GM10847 (cell line): Measurements from ENCODE around the gene TARS3.

Source experiments
- POLR2A ChIP-seq: IDR thresholded peaks from 2 replicates; pipeline ENCODE4 v1.6.1; 2011; ENCODE audit not compliant: insufficient read length; ENCODE audit errors: extremely low read depth

The TARS3 gene

DNA sequence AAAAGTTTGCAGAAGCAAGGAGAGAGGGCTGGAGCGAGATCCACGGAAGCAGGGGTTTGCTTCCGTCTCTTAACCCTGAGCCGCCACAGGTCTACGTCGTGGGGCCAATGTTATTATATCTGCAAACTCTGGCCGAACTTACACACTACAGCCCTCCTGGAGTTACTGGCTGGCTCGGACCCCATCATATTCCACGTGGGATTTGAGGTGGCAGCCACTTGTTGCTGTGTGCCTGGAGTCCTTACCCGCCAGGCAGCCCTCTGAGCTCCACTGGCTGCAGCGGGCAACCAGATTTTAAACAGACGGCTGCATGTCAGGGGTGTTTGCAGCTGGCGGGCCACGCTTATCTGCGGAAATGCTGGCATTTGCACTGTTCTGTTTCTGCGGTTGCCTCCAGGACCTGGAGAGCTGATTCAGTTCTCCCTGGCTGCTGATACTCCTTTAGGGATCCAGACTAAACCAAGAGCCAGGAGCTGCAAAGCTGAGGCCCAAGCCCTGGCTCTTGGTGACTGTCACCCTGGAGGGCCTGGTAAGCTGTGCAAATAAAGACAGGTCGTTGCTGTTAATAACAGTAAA is 106.8 kb downstream of the TARS3 start:
- no peak for TF ChIP-seq POLR2A

DNA sequence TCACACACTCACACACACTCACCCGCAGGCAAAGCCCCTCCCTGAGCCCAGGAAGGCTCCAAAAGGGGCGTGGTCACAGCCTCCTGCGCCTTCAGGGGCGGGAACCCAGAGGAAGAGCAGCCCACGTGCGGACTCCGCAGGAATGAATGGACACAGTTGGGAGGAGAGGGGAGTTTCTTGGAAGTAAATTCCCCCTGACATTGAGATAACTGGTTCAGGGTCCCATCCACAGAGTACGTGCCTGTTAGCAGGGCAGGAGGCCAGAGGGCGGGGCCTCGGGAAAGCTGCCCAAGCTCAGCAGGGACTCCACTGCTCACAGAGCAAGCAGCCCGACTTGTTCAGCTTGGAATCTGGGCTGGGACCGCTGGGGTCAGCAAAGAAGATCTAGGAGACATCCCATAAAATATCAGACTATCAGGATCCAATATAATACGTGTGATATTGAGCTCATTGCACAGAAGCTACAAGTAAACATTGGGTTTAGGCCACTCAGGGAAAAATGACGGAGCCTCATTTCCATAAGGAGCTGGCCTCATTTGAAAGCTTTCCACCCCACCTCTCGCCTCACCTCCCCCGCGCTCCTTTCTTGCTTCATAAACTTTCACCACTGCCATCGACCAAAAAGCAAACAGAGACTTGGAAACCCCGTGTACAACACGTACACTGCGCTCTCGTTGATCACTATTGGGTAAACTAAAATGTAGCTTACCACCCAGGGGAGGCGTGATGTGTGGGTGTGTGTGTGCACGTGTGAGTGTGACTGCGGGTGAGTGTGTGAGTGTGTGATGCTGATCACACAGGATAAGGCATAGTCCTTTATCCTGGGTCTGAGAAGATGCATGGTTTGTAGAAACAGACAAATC is 108.1 kb downstream of the TARS3 start:
- no peak for TF ChIP-seq POLR2A

DNA sequence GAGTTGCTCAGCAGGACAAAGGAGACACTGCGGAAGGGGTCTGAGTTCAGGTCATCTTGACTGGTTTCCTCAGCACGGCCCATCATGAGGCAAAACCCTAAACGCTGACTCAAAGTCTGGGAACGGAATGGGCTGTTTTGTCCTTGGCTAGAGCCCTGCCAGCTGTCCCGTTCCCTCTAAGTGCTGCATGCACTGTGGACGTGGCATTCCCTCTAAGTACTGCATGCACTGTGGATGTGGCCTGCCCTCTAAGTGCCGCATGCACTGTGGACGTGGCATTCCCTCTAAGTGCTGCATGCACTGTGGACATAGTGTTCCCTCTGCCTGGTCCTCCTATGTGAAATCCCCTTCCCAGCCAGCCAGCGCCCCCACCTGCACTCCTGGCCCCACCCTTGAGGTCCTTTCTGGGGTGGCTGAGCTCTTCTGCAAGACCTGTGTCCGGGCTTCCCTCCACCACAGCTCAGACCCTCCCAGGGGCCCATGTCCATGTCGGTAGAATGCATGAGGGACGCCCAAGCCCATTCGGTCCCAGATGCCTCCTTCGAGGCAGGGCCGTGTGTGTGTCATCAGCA is 108.8 kb downstream of the TARS3 start:
- no peak for TF ChIP-seq POLR2A

DNA sequence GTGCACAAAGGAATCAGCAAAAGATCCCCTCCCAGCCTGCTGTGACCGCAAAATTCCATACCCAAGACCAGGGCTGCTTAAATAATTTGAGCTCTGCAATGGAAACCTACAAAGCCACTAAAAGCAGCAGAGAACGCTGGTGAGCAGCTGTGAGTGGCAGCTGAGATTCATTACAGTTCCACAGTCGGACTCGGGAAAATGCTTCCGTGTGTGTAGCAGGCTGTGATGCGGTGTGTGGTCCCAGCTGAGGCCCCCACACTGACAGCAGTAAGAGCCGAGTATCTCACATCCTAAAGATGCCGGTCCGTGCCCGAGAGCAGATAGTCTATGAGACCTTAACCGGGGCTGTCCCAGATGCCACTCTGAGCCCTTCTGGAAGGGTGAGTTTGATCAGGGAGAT is 109.5 kb downstream of the TARS3 start:
- TF ChIP-seq POLR2A, result no peak

DNA sequence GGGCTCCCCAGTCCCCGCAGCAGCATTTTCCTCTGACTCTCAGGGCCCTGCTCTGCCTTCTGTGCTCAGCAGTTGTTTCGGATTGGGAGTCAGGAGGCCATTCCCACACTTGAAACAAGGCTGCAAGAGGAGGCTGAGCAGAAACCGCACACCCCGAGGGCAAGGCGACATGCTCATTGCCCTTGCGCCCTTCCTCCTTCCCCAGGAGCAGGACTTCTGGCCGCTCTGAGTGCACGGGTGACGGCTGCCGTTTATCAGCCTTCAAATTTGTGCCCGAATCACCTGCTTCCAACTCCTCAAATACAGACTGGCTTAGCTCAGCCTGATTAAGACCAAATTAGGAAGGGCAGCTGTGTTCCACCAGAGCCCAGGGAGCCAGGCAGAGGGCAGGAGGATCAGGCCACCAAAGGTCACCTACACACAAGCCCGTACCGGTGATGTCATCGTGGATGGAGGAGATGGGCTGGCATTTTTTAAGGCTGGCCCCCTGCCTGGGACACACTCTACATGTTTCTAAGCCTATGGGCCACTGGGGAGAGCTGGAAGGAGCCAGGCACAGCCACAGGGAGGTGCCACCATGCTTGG is 110.2 kb downstream of the TARS3 start:
- TF ChIP-seq POLR2A, result no peak

DNA sequence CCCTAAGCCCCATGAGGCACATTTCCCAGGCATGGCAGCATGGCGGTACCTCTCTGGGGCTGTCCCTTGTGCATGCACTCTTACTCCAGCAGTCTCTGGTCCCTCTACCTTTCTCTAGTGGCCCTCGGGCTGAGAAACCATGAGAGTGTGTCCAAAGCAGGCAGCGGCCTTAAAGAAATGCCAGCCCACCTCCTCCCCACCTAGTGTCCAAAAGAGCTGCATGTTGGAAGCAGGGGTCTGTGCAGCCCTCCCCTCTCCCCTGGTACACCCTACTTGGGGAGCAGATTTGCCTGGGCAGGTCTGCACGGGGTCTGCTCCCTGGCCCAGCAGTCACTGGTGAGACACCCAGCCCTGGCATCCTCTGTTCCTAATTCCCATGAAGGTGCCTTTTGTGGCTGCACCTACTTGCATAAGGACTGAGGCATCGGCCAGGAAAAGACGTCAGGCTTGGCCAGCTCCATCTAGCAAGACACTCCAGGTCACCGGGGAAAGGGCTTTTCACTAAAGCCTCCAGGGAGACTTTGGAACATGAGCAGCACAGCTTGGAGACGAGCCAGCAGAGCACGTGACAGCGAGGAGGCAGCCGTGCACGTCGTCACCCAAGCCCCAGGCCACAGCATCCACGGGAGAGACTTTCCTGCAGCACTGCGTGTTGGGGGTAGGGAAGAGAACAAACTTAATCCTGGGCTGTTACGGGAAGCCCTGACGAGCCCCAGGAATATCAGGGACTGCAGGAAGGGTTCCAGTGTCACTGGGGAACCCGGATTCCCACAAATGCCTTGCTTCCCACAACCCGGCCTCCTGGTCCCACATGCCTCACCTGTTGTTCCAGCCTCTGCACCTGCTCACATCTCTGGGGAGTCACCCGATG is 110.9 kb downstream of the TARS3 start:
- no peak for TF ChIP-seq POLR2A

DNA sequence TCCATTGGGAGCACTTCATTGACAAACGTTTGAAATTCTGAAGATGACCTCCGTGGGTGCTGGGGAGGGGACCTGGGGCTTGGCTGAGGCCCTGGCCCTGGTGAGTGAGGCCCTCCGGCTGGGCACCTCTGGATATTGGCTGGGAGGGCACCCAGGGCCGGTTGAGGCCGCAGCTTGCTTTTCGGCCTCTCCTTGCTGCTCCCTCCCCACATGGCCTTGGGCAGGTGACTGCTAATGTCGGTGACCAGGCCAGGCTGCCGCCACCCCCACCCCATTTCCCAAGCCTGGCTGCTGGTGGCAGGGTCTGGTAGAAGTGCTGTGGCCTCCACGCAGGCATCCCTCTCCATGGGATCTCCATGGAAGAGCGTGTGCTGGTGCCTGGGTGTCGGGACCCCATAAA is 111.6 kb downstream of the TARS3 start:
- TF ChIP-seq POLR2A, result no peak

DNA sequence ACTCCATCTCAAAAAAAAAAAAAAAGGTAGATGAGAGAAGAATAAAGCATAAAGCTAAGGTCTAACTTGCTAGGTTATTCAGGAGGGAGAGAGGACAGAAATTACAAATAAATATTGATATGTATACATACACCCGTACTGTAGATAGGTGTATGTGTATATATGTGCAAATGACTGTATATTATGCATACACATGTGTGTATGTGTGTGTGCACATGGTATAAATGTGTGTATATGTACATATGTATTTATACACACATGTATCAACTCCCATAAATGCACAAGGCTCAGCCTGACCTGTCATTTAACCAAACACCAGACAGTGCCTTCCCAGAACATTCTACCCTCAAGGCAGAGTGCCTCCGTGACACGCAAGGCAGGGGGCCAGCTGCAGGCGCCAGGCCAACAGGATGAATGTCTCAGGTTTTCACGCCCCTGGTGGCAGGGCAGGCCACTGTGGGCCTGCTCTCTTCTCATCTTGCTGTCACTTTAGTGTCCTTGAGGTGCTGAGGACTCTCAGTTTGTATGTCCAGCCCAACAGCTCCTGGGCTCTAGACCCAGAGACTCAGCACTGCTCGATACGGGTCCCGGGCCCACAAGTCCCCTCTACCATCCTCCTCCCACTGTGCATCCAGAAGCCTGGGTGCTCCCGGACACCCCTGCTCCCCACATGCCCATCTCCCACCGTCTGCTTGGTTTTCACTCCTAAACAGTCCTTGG is 112.5 kb downstream of the TARS3 start:
- no peak for TF ChIP-seq POLR2A

DNA sequence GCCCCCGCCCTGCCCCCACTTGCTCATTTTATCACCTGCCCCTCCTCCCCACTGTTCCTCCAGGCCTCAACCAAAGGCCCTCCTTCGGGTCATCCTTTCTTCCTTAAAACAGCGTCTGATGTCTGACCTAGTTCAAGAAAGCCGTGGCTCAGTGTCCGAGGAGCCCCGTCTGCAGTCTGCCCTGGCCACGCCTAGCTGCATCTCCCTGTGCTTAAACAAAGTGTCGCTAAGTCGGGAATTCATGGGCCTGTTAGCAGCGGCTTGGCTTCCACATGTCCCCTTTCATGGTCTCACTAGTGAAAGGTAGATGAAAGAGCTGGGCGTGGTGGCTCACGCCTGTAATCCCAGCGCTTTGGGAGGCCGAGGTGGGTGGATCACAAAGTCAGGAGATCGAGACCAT is 113.3 kb downstream of the TARS3 start:
- no peak for TF ChIP-seq POLR2A

DNA sequence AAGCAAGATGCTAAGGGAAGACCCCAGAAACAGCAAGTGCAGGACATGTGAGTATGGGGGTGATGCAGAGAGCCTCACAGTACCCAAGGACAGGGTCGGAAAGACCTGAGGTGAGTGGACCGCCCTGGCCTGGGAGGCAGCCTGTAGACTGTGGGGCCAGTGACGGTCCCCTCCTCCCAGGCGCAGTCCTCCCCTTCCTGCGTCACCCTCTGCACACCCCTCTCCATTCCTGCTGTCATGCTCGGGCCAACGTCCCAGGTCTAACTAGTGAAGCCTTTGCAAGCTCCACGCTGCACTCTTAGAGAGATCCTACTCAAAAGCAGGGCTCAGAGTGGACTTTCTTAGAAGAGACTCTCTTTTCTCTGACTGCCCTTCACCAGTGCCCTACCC is 113.7 kb downstream of the TARS3 start:
- TF ChIP-seq POLR2A, result no peak

DNA sequence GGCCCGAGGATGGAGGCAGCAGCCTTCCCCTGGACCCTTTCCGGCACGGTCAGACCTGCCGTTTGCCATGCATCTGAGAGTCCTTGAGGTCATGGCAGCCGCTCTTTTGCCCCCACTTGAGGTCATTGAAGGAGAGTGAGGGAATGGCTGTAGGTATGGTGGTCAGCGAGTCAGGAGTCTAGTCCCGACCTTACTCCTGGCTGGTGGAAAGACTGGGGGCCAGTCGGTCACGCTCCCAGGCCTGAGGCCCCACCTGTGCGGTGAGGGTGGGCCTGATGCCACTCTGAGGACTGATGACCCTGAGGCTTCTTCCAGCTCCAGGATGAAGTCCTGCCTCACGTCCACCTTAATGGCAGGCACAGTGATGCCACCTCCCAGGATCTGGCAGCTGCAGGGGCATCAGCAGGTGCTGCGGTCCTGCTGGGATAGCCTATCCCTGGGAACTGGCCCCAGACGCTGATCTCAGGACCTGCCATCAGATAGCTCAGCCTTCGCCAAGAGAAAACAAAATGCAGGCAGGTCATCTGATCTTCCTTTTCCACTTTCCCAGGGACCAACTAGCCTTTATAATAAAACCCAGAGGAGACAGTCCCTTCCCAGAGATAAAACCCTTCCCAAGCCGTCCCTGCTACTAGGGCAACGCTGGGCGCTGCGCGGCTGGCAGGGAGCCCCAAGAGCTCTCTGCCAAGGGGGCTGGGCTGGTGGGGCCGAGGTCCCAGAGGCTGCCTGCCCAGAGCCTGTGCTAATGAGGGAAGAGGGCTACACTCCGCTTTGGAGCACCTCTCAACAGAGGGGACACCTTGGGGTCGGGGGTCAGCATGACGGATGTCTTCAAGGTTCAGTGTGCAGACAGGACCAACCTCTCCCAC is 114.3 kb downstream of the TARS3 start:
- TF ChIP-seq POLR2A, result no peak

DNA sequence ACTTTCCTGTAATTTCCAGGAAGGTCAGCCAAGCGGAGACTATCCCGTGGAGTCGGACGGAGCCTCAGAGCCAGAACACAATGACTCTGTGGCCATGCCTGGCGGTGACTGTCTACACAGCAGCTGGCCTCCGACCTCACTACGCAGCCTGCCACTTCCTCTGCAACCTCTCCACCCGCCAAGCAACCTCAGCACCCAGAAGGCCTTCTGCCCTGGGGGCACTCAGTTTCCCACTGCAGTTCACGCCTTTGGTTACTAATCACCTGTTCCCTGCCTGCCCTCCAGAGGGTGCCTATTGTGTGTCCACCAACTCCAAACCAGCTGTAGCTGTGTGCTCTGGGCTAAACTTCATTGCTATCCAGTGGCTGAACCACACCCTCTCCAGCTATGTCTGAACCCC is 116.1 kb downstream of the TARS3 start:
- TF ChIP-seq POLR2A, result no peak

DNA sequence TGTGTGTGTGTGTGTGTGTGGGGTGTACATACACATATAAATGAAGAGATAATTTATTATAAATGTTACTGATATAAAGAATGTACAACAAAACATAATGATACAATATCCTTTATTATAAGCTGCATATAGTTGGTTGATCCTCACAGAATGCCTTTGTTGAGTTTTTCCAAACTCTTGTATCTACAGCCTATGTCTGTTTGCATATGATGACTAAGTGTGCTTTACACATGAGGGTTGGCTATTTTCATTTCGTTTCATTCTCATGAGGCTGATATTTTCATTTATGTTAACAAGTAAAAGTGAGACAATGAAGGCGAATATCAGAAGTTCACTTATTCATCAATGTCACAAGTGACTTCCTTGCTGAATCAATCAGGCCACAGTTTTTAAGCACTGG is 117.2 kb downstream of the TARS3 start:
- TF ChIP-seq POLR2A, result no peak
